NCI-H510A (cell line): Measurements from ENCODE around the gene NR2E3.
"Not testable (repeated sequence)": the region's sequence is repeated elsewhere in the genome, so short reads cannot be mapped to it uniquely, and the experiment has no call there.

Experiments
- DNase-seq: peaks from one replicate; lab custom pipeline; 2025; lab: John Stamatoyannopoulos, UW

NR2E3 gene

GRCh38 chr15:71815301-71815700 is 4.9 kb downstream of the NR2E3 start:
- DNase-seq = no peak

GRCh38 chr15:71817351-71817750 is 7.0 kb downstream of the NR2E3 start:
- DNase-seq = no peak

DNA sequence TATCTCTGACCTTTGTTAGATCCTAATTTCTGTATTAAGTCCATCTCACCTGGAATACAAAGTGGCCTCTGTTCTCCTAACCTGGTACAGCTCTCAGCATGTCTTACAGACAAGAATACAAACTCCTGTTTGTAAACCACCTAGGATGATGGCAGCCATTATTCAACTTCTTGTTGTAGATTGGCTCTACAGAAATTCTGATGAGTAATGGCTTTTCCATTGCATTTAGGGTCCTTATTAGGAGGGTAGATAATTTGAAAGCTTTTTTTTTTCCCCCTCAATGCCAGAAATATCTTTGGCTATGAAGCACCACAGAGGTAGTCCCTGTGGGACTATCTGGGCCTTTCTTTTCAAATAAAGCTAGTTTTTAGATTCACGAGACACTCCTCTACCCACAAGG is 9.8 kb downstream of the NR2E3 start:
- DNase-seq = no peak

- DNase-seq = no peak
Measured at GRCh38 chr15:71821547-71822129, 11.3 kb downstream of the NR2E3 start.

- DNase-seq = no peak
Measured at GRCh38 chr15:71822890-71823630, 12.7 kb downstream of the NR2E3 start.

- DNase-seq = no peak
Measured at GRCh38 chr15:71823801-71824200, 13.4 kb downstream of the NR2E3 start.

- no peak for DNase-seq
Measured at GRCh38 chr15:71825021-71825730, 14.8 kb downstream of the NR2E3 start.

DNA sequence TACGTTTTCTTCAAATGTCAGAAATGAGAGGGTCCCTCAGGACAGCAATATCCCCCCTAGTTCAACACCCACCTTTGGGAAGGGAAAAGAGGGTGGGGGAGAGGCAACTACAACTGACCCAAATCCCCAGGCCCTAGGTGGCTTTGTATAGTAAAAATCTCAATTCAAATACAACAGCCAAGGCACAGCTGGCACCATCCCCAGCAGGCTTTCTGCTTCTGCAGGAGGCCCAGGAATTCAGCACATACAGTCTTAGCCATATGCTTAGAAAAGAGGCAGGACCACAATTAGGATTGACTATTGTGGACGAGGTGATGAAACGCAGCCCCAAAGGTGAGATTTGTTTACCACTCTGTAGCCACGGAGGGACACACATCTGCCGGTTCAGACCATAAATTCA is 15.8 kb downstream of the NR2E3 start:
- DNase-seq = no peak

GRCh38 chr15:71830981-71831380 is 20.6 kb downstream of the NR2E3 start:
- DNase-seq = no peak

DNA sequence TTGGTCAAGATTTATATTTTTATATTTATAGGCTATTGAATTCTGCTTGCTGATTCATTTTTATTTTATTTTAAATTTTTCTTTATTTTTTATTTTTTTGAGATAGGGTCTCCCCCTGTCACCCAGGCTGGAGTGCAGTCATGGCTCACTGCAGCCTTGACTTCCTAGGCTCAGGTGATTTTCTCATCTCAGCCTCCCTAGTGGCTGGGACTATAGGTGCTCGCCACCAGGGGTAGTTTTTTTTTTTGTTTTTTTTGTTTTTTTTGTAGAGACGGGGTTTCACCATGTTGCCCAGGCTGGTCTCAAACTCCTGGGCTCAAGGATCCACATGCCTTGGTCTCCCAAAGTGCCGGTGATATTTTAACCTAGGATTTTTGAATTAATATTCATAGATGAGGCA is 31.2 kb downstream of the NR2E3 start:
- DNase-seq = no peak

DNA sequence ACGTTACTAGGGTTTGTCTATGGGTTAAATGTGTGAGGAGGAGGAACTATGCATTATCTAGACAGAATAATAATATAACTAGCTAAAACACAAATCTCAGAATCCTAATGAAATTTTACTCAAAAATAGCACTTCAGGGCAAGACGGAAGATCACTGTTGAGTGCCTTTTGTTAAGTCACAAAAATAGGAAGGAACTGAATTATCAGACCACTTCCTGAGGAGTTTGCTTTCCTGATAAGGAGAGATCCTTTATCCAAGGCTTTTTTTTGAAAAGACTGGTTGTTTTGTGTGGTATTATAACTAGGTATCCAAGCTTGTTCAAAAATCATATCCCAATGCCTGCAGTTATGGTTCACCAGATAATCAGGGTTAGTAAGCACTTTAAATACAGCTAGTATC is 34.6 kb downstream of the NR2E3 start:
- no peak for DNase-seq

DNA sequence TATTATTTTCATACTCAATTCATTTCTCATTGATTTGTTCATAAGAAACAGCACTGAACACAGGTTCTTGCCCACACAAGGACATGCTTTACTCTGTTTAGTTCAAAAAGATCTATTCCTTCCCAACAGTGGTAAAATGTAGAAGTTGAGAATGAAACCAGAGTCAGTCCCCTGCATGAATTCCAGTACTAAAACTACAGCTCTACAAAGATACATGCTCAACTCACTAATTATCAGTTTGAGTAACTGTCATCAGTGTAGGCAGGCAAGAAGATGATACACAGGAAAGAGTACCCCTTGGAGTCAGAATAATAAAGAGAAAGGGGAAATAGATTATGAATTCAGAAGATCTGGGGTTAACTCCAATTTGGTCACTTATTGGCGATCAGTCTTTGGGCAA is 43.2 kb downstream of the NR2E3 start:
- no peak for DNase-seq

DNA sequence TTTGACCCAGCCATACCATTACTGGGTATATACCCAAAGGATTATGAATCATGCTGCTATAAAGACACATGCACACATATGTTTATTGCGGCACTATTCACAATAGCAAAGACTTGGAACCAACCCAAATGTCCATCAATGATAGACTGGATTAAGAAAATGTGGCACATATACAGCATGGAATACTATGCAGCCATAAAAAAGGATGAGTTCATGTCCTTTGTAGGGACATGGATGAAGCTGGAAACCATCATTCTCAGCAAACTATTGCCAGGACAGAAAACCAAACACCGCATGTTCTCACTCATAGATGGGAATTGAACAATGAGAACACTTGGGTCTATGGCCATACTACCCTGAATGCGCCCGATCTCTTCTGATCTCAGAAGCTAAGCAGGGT is 47.9 kb downstream of the NR2E3 start:
- not testable (repeated sequence) for DNase-seq
